T1000 (cell line): ENCODE measurements around the gene GLRA1.

Source experiments
- DNase-seq: peaks from one replicate; lab custom pipeline; 2025; ENCODE audit warnings: mixed read lengths; lab: John Stamatoyannopoulos, UW

Gene GLRA1

DNA sequence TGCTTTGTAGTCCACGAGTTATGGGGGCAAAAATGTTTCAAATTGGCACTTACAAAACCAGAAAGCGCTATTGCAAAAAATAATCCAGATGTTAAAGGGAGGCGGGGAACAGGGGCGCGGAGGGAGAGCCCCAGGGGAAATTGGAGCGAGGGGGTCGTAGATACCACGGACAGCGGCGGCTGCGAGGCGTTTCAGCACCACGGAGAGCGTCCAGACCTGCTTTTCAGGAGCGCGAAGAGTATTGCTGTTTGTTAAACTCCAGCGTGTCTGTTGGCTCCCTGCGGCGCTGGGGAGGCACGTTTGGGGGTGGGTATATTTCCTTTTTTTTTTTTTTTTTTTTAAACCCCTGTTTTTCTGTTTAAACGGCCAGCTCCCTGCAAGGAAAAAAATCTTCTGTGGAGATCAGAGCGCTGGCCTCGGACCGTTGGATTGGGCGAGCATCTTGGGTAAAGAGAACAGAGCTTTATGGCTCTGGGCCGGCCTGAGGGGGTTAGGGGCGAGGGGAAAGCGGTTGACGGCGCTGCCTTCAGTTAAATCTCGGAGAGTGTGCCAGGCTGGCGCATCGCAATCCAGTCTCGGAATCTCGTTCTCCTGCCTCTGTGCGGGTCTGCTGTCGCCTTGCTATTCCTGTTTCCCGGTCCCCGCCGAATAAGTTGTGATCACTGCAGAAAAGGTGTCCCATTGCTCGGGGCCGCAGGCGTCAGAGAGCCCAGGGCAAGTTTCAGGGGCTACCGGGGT lies at the start of gene GLRA1:
Gene GLRA1 (minus strand): TSS at position 288 of the 738 bp plus-strand sequence. CDS start 302 bp downstream, outside the sequence.
- DNase-seq: no peak

- no peak for DNase-seq
These were observed 46.2 kb upstream of the GLRA1 start for GRCh38 chr5:151970885-151971284.

DNA sequence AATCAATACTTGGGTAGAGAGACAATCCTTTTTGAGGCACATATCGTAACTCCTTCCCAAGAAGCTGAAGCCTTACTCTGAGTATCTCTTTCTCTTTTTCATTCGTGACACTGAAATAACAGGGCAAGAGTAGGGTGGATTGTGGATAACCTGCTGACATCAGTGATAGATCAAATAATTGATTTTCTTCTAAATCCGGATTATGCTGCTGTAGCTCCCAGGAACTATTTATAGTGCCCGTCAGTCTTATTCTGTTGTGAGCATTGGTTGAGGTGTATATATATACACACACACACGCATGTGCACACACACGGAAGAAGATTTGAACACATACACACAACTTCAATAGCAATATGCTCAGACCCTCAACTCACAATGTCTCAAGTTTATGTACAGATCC lies 43.2 kb upstream of the GLRA1 start:
- no peak for DNase-seq

- DNase-seq: no peak
These were observed 41.4 kb upstream of the GLRA1 start for GRCh38 chr5:151966046-151966445.

- no peak for DNase-seq
These were observed 39.8 kb upstream of the GLRA1 start for GRCh38 chr5:151964471-151964870.

DNA sequence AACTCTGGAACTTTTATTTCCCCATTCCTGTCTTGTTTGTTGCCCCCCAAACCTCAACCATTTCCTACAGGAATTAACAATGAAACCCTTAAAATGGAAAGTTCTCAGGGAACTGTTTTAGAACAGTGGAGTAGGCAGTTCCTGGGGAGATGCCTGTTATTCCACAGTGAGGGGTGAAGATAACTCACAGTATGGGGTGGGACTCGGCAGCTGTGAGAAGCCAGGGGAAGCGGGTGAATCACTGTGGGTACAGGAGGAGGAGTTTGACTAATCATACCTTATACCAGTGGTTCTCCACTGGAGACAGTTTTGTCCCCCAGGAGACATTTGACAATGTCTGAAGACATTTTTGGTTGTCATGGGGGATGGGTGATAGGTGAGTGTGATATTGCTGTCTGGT lies 36.9 kb upstream of the GLRA1 start:
- DNase-seq: no peak

DNA sequence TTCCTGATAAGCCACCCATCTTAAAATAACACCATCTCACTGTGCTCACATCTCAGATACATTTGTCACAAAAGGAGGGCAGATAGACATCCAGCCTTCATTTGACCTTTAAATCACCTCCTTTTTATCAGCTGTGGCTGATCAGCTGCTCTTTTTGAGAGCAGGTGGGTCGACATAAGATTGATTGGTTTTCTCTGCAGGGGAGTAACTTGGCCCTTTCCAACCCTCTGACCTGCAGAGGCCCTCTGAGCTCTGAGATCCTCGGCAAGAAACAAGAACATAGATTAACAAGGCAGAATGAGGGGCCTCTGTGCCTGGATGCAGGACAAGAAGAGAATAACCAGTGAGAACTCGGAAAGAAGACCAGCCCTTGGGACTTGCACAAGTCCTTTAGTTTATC lies 33.5 kb upstream of the GLRA1 start:
- no peak for DNase-seq

DNA sequence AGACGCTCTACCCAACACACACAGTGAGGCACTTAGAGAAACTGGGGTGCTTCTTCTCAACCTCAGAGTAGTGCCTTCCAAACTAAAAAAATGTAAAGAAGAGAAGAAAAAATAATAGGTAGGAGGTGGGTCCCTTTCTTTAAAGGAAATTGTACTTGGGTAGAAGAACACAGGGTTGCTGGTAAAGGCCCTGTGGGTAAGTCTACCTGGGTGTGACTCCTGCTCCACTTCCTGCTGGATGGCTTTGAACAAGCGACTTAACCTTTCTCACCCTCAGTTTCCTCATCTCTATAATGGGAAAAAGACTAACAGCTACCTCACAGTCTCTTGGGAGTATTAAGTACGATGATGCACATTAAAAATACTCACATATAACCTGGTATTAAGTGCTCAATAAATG lies 32.1 kb upstream of the GLRA1 start:
- DNase-seq: no peak

GRCh38 chr5:151954255-151954654 lies 29.6 kb upstream of the GLRA1 start:
- no peak for DNase-seq

DNA sequence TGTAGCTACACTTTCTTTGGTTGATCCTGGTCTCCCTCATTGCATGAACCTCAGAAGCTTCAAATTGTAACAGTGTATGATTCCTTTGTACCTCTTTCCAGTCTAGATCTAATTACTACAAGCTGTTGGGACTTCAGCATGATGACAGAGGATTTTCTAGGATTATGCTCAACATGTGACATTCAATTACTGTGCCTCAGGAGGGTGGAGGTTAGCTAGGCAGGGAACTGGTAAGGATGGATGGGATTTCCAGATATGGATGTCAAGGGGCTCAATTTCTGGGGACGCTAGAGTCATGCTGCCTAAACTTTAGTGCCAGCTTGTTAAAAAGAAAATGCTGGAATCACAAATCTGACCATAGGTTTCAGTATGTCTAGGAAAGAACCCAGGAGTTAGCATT lies 29.2 kb upstream of the GLRA1 start:
- no peak for DNase-seq

DNA sequence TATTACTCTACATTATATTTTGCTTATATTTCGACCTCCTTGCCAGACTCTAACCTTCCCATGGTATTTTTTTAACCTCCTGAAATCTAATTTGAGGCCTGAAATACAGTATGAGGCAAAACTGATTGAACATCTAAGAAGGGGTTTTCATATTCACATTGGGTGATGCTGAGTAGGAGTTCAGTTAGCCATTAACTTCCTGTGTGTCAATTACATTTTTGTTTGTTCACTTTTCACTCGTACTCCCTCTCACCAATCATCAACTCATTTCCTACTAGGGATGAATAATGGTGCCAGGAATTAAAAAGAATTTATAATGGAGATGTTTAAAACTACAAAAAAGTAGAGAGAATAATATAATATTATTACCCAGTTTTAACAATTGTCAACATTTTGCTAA lies 27.6 kb upstream of the GLRA1 start:
- no peak for DNase-seq

DNA sequence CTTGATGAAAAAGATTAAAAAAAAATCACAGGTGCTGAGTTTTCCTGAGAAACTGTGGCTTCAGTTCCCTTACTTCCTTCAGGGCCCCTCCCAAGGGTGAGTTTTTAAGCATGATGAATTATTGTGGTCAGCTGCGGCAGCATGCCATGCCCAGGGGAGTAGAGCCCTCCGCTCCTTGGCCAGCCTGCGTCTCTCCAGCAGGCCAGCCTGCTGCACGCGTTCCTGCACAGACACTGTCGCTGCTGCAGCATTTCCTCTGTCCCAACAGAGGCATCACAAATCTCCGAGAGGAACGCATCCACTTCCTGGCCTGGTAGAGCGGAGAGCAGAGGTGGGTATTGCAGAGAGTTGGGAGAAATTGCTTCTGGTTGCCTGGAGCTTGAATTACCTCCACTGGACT lies 26.1 kb upstream of the GLRA1 start:
- DNase-seq: no peak

DNA sequence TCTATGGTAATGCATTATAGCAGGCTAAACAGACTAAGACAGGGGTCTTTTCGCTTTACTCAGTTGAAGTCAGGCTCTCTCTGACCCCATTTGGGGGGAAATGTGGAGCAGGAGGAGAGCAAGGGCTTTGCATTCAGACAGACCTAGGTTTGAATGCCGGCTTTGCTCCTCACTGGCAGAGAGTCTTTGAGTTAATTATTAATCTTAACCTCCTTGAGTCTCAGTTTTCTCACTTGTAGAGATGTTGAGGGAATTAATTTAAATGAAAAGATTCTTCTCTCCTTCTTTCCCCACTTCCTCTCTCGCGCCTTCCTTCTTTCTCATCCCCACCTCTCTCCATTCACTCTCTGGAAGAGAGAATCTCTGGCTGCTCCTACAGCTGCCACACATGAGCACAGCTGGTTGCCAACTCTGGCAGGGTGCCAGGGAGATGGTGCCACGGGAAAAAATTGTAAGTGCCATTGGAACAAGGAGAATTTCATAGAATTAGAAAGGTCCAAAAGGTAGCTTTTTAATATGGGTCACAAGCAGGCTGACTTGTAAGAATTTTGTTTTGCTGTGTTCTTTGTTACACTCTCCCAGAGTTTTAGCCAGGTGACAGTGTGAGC lies 25.2 kb upstream of the GLRA1 start:
- DNase-seq: no peak

DNA sequence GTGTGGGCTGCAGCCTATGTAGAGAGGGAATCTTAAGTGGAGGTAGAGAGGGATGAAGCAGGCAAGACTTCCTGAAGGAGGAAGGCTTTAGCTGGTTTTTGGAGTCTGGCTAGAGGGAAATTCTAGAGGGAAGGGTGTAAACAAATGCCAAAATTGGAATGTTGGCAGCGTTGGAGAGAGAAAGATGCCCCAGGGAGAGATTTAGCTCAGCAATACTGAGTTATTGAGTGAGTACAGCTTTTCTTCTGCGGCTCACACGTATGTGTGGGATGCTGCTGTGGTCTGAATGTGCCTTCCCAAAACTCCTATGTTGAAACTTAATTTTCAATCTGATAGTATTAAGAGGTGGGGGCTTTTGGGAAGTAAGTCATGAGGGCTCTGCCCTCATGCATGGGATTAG lies 24.5 kb upstream of the GLRA1 start:
- no peak for DNase-seq

DNA sequence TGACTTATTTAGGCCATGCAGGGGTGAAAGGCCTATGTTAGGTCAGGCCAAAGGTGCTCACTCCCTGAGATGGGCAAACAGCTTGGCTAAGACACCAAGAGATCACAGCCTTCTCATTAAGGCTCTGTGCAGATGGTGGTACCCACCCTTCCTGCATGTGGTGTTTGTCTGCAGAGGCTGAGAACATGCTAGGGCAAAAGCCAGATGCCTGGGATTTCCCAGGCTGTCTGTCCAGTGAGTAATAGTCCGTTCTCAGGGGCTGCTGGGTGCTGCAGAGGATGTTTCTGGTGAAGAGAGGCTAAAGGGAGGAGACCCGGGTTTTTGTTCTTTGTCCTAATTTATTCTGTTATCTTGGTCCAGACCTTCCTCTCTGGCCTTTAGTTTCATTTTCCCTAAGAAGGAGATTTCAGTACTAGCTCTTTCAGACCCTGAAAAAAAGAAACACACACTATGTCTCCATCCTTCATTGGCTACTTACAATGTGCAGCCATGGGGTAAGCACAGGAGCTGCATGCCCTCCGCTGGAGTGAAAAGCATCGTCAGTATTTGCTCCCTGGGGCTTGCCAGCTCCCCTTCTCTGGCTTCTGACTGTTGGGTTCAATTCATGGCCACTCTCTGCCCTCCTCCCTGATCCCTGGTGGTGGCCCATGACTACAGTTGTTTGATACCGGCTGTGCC lies 23.4 kb upstream of the GLRA1 start:
- no peak for DNase-seq

GRCh38 chr5:151937851-151938250 lies 13.2 kb upstream of the GLRA1 start:
- DNase-seq: no peak

GRCh38 chr5:151935135-151935695 lies 10.6 kb upstream of the GLRA1 start:
- no peak for DNase-seq

- no peak for DNase-seq
These were observed 6.6 kb upstream of the GLRA1 start for GRCh38 chr5:151931260-151931659.

GRCh38 chr5:151926188-151926587 lies 1.5 kb upstream of the GLRA1 start:
- no peak for DNase-seq

DNA sequence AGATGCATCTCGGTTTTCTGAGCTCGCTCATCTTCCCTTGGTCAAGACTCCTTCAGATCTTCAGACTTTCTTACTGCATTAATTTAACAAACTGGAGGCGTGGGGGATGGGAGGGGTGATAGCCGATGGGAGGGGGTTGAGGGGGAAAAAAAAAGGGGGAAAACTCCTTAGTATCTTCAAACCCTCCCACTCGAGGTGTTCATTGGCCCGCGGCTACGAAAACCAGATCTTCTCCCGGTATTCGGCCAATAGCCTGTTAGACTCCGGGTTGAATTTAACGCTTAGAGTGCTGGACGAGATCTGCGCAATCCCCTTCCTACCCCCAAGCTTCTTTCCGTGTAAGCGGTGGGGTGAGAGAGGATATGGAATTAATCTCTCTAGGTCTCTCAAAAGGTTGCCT lies 689 bp upstream of the GLRA1 start:
- no peak for DNase-seq

DNA sequence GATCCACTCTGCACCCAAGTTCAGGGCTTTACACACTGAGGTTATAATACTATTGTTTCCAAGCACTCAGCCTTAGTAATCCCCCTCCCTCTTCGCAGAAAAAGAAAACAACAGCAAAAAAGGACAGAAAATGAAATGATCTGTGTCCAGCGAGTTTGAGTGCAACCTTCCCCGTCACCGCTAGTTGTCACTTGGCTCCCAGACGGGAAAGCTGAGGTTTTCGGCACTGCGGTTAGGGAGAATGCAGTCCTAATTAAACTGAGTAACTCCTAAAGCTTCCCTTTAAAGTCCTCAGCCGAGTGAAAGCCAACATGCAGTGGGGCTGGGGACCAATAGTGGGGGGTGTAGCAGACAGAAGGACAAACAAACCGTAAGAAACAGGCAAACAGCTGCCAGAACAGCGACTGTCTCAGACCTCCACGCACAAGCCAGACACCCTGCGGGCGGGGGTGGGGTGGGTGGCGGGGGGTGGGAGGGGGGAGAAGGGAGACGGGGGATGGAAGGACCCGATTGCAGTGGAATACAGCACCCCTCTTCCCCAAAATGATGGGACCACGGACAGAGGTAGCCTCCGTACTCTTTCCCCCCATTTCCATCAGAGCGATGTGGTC lies 680 bp downstream of the GLRA1 start:
- no peak for DNase-seq

GRCh38 chr5:151921916-151922315 lies 2.7 kb downstream of the GLRA1 start:
- no peak for DNase-seq

DNA sequence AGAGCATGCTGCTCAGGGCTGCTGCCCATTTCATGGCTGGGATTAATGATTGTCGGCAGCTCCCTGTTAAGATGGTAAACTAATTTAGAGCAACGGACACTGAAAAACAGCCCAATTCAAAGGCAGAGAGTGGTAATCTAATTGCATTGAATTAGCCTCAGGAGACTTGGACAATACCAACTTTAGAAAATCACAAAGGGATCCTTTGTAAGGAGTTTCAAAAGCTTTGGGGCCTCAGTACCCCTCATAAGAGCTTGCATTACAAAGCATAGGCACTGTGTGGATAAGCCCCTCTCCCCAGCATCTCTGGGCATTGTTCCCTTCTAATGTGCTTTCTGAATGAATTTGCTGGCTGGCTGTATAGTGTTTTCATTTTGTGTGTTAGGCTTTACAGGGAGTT lies 6.7 kb downstream of the GLRA1 start:
- no peak for DNase-seq
